Activated T-cell treated with anti-CD3 and anti-CD28 coated beads for 4 hours (primary cell): ENCODE data around the gene CREB5.

ENCODE experiments used
- DNase-seq: peaks from one replicate; pipeline ENCODE4 v3.0.0-alpha.2; 2020

The CREB5 gene

DNA sequence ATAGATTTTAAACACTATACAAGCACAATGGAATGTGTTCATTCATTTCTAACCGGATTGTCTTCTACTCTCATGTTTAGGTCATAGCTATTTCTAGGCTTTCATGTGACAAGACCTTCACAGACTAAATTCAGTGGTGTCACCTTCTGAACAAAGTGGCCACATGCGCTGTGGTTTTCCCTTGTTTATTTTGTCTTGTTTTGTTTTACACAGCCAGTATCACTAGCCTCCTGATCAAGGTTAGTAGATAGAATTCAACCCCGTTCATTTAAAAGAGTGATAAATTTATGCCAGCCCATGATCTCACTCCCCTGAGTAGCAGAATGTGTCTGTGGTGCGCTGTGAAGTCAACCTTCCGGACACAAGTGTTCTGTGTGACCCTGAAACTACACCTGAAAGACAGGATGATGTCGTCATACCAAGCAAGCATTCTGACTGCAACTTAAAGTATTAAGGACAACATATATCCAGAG is 209.1 kb downstream of the CREB5 start:
- no peak for DNase-seq

- no peak for DNase-seq
These were observed 210.9 kb downstream of the CREB5 start for GRCh38 chr7:28623105-28623730.

- DNase-seq: no peak
These were observed 211.5 kb downstream of the CREB5 start for GRCh38 chr7:28623863-28624262.

DNA sequence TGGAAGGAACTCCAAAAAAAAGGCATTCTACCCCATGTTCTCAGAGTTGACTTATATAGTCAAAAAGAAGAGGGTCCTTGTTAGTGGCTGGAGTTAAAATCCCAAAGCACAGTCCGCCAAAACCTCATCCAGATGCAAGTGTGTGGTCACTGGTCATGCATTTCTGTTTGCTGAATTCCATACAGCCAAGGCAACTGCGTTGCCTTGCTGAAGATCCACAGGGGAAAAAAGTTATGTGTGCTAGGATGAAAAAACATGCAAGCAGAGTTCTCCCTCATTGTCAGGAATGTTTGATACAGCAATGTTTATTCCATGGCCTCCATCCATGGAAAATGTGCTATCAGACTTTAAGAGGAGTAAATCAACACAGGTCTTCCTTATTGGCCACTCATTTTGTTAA is 213.1 kb downstream of the CREB5 start:
- DNase-seq: no peak

DNA sequence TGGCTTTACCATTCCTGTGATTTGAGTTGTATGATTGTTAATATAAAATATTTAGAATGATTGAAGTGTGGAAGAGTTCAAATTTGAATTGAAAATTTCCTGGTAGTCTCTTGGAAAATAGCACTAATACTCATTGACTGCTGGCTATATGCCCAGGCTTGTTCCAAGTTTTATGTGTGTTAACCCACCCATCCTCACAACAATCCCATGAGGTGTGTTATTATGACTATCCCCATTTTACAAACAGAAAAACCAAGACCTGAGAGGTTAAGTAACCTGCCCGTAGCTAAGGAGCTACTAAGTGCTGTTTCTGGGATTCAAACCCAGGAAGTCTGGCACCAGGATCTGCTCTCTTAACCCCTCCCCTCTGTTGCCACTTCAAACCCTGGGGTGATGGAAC is 213.9 kb downstream of the CREB5 start:
- DNase-seq: no peak

GRCh38 chr7:28626624-28627262 is 214.4 kb downstream of the CREB5 start:
- DNase-seq: no peak

- no peak for DNase-seq
These were observed 214.9 kb downstream of the CREB5 start for GRCh38 chr7:28627263-28627653.

DNA sequence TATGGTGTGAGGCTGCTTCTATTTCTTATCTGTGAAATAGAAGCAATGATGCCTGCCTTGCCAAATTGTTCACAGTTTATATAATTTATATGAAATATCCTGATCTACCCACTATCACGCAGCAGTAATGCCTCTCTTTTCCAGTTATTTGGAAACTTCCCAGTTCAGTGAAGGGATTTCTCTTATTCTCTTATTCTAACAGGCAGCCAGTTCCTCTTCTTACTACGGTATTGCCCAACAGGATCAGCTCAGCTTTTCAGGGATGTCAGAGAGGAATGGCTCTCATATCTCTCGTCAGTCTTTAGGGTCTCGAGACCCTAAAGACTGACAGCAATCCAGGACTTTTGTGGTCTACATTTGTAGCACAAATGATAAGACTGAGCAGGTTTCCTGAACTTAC is 215.6 kb downstream of the CREB5 start:
- DNase-seq: no peak

DNA sequence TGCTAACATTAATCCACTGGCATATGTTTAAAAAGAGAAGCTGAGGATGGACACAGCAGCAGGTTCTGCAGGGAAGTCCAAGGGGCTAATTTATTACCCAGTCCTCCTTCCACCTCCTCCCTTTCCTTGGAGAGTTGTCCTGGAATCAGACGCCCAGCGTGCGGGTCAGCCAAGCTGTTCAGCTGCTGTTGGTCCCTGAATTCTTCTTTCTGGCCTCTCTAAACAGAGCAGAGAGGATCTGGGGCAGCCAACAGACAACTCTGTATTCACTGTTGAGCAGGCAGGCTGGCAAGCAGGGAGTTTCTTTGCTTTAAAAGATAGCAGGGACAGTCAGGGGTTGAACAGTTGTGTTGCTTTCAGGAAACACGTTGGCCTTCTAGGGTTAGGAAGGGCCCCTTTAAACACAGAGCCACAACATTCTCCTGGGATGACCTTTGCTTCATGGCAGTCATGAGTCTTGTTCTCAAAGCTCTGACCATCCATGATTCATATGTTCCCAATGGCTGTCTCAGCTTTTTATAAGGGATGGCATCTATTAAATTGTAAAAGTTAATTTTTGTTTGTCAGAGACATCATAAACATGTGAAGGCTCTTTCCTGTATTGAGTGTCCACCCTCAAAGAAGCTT is 217.0 kb downstream of the CREB5 start:
- no peak for DNase-seq

DNA sequence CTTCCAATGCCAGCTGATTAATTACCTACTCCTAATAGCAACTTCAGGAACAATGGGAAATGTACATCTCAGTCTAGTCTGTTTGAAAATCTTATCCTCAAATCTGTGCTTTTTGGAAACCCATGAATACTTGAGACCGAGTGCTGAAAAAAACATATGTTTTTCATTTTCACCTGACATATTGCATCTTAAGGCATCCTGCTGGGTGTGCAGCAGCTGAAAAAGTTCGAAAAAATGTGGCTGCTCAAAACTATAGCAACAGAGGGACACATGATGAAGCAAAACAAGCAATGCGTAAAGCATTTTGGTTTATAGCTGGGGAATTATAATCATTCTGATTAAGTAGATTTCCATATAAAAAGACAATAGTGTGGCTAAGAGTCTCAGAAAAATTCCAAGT is 218.0 kb downstream of the CREB5 start:
- DNase-seq: no peak

DNA sequence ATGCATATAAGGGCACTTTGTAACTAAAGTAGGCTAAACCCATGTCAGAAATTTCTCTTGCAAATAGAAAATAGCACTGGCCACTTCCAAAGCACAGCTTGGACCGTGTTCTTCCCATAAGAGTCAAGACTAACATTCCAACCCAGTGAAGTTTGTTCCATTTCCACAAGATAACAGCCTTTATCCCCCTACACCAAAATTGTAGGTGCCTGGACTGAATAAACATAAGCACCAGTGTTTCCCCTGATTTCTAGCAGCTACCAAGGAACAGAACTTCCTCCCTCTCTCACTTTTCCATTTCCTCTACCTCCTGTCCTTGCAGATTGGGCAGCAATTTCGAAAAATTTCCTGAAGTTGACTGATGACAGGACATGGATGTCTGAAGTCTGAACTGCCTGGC is 219.7 kb downstream of the CREB5 start:
- no peak for DNase-seq

GRCh38 chr7:28638914-28639313 is 226.6 kb downstream of the CREB5 start:
- DNase-seq: no peak

GRCh38 chr7:28640001-28640400 is 227.7 kb downstream of the CREB5 start:
- DNase-seq: no peak

DNA sequence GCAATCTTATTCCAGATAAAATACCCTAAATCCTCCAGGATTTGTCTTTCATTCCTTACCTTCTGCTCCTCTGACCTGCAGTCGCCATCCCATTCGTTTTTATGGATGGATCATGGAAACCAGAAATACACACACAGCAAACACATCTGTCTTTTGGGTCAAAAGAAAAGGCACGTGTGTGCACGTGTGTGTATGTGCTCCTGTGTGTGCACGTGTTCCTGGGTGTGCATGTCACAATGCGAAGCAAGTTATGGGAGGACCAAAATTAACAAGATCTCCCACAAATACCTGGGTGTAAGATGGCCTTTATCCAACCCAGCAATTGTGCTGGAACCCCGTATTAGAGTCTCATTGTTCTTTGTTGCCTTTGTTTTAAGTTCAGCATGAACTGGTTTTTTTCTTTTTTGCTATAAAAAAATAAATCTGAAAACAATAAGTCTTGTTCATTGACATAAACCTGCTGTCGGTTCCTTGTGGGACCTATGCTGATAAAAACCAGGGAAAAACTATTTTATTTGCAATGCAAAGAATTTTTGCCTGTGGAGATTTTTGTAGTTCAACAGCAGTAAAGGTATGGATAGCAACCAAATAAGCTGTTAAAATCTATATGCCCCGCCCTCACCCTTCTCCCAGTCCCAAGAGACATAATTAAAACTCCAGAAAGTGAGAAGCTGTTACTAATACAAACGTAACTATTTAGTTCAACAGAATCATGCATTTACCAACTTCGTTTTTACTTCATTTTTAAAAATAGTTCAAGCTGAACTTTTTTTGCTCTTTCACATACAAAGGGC is 229.6 kb downstream of the CREB5 start:
- no peak for DNase-seq

GRCh38 chr7:28643188-28643569 is 230.9 kb downstream of the CREB5 start:
- DNase-seq: no peak

GRCh38 chr7:28643584-28644340 is 231.4 kb downstream of the CREB5 start:
- DNase-seq: no peak

GRCh38 chr7:28645866-28646265 is 233.5 kb downstream of the CREB5 start:
- DNase-seq: no peak

DNA sequence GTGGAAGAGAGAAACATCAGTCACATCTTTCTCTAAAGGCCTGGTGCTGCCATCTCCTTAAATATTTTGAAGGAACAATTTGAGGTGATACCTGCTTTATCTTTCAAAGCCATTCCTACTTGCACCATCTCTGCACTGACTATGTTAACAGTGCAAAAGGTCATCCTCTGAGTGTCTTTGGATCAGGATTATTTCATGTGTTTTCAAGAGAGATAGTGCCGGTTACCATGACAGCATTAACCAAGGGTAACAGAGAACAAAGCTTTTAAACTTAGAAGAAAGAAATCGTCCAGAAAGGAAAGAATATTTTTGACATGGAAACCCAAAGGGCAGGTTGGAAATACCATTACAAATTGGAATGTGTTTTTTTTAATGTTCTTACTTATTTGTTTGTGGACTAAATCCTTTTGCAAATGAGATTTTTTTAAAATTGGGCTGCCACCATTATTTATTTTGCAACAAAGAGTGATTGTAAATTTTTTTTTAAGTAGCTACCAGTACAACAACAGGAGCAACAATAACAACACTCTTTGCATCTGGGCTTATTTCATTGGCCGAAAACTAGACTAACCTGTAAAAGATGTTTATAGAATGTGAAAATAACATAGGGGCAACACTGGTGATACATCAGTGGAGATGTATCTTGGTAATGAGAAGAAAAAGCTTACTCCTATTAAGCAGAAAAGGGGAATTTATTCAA is 234.2 kb downstream of the CREB5 start:
- no peak for DNase-seq

- no peak for DNase-seq
These were observed 234.7 kb downstream of the CREB5 start for GRCh38 chr7:28647076-28647421.

GRCh38 chr7:28649189-28649588 is 236.9 kb downstream of the CREB5 start:
- no peak for DNase-seq

- DNase-seq: no peak
These were observed 237.5 kb downstream of the CREB5 start for GRCh38 chr7:28649811-28650210.

GRCh38 chr7:28654110-28654509 is 241.8 kb downstream of the CREB5 start:
- DNase-seq: no peak
